ENCODE results near the gene SLC9A5. TPM values are rescaled to one million over a fixed set of nuclear protein-coding genes. Genes with fewer than 3 reads are reported as not detected.

Gene SLC9A5
- total RNA-seq, 1 experiment from 2014 or later, result 5.2 TPM

DNA sequence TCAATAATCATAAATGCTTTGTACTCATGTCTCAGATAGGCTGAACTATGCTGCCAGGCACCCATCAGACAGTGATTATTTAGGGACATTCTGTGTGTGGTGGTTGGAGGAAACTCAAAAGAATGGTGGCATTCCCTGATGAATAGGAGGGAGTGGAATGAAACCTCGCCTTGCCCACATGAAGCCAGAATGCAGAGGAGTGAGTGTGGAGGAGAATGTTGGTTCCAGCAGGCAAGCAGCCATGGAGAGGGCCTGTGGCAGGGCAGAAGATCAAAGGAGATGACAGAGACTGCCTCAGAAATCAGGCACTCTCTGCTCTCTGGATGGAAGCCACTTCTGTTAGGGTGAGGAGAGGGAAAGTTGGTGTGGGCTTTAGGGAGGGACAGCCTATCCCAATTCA is 55.2 kb downstream of the SLC9A5 start:
- Histone ChIP-seq H3K27me3 (ENCODE audit: insufficient read depth, low read depth) (no peaks in the 10 kb centered on the region), H3K9me2 (ENCODE audit: insufficient read depth) (no peaks in the 10 kb centered on the region), H3F3A (ENCODE audit: insufficient read depth, low read depth) (no peaks in the 10 kb centered on the region), H4K20me1 (ENCODE audit: insufficient read depth) (no peaks in the 10 kb centered on the region), H3K9me3 (ENCODE audit: insufficient read depth, low read depth) (no peaks in the 10 kb centered on the region), H3K27ac (no peak overlapping the region), H3K36me3 (ENCODE audit: low read depth) (no peaks in the 10 kb centered on the region), H2AFZ (no peak overlapping the region), H3K4me2 (no peak overlapping the region), H3K79me2 (ENCODE audit: low read depth) (no peaks in the 10 kb centered on the region), H3K4me3 (no peak overlapping the region), H3K4me1 (replicated peaks; ENCODE audit: insufficient read depth) (no peaks in the 10 kb centered on the region)
- BruUV-seq (replicated peaks), result no TSS peak
- DNase-seq, result no peak
- POLR2A ChIA-PET (ENCODE audit: unreplicated experiment), result no interaction called here
- intact Hi-C loops (cut with micrococcal nuclease; ENCODE audit: unreplicated experiment), result no loop called here
- CTCF ChIA-PET, result interaction anchor here (0.7 kb wide), 1 partner anchor 312 kb away, joined by 3 read pairs; no protein-coding TSS in a partner anchor
- TF ChIP-seq EZH2 (IDR thresholded peaks at IDR 0.05; ENCODE audit: low read depth), result no peak

- Histone ChIP-seq H4K20me1 (ENCODE audit: insufficient read depth) (no peaks in the 10 kb centered on the region), H3K4me1 (replicated peaks; ENCODE audit: insufficient read depth) (no peaks in the 10 kb centered on the region), H3K27me3 (ENCODE audit: insufficient read depth, low read depth) (no peaks in the 10 kb centered on the region), H3K9me3 (ENCODE audit: insufficient read depth, low read depth) (no peaks in the 10 kb centered on the region), H3K79me2 (ENCODE audit: low read depth) (no peaks in the 10 kb centered on the region), H3F3A (ENCODE audit: insufficient read depth, low read depth) (no peaks in the 10 kb centered on the region), H3K9me2 (ENCODE audit: insufficient read depth) (no peaks in the 10 kb centered on the region), H3K36me3 (ENCODE audit: low read depth) (no peaks in the 10 kb centered on the region), H3K4me3 (no peak overlapping the region), H3K4me2 (no peak overlapping the region), H3K27ac (no peak overlapping the region), H2AFZ (no peak overlapping the region)
- intact Hi-C loops (cut with micrococcal nuclease; ENCODE audit: unreplicated experiment), result no loop called here
- no peak for DNase-seq
- TF ChIP-seq EZH2 (IDR thresholded peaks at IDR 0.05; ENCODE audit: low read depth), result no peak
- TF ChIP-seq CTCF (conservative IDR thresholded peaks at IDR 0.05), result no peak
- no TSS peak for BruUV-seq (replicated peaks)
- POLR2A ChIA-PET (ENCODE audit: unreplicated experiment), result no interaction called here
- CTCF ChIA-PET, result interaction anchor here (0.7 kb wide), 1 partner anchor 114 kb away, joined by 6 read pairs; no protein-coding TSS in a partner anchor
Measured at GRCh38 chr16:67305216-67306071, 56.7 kb downstream of the SLC9A5 start.

DNA sequence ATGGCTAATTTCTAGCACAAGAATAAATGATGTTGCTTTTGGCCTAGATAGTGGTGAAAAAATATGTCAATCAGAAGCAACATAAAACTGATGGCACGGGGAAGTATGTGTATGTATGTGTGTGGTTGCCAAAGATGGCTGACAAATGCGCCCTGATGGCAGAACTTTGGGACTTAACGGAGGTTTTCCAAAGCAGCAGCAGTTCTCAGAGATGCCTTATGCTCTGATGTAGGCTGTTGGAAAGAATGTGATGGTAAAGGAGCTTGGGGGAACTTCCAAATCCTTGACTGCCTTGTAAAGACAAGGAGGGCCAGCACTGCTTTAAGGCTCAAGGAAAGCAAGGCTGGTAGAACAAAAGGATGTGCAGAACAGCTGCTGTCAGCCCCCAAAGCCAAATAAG is 61.8 kb downstream of the SLC9A5 start:
- intact Hi-C loops (cut with micrococcal nuclease; ENCODE audit: unreplicated experiment), result no loop called here
- TF ChIP-seq CTCF (conservative IDR thresholded peaks at IDR 0.05), result no peak
- TF ChIP-seq EZH2 (IDR thresholded peaks at IDR 0.05; ENCODE audit: low read depth), result no peak

More for the DNA sequence above, 61.8 kb downstream of the SLC9A5 start:
- Histone ChIP-seq H3K36me3 (ENCODE audit: low read depth) (no peaks in the 10 kb centered on the region), H3K4me2 (no peak overlapping the region), H3K9me3 (ENCODE audit: insufficient read depth, low read depth) (no peaks in the 10 kb centered on the region), H3K27me3 (ENCODE audit: insufficient read depth, low read depth) (no peaks in the 10 kb centered on the region), H3K4me3 (no peak overlapping the region), H3K4me1 (replicated peaks; ENCODE audit: insufficient read depth) (peaks cover 23% of the 10 kb centered on the region), H3K9me2 (ENCODE audit: insufficient read depth) (no peaks in the 10 kb centered on the region), H3K79me2 (ENCODE audit: low read depth) (no peaks in the 10 kb centered on the region), H3K27ac (no peak overlapping the region), H2AFZ (no peak overlapping the region), H4K20me1 (ENCODE audit: insufficient read depth) (no peaks in the 10 kb centered on the region), H3F3A (ENCODE audit: insufficient read depth, low read depth) (peaks cover 14% of the 10 kb centered on the region; the same call in 1 of the 2 replicates)
- ChIA-PET CTCF (no interaction called here), POLR2A (ENCODE audit: unreplicated experiment) (no interaction called here)
- no peak for DNase-seq
- BruUV-seq (replicated peaks), result no TSS peak
